ENCODE data around the gene CLECL1. TPM values are rescaled to one million over a fixed set of nuclear protein-coding genes. Genes with fewer than 3 reads are reported as not detected.
"Not testable (repeated sequence)": the region's sequence is repeated elsewhere in the genome, so short reads cannot be mapped to it uniquely, and the experiment has no call there.

Gene CLECL1
- total RNA-seq, 1 donor from 2014 or later = not detected

DNA sequence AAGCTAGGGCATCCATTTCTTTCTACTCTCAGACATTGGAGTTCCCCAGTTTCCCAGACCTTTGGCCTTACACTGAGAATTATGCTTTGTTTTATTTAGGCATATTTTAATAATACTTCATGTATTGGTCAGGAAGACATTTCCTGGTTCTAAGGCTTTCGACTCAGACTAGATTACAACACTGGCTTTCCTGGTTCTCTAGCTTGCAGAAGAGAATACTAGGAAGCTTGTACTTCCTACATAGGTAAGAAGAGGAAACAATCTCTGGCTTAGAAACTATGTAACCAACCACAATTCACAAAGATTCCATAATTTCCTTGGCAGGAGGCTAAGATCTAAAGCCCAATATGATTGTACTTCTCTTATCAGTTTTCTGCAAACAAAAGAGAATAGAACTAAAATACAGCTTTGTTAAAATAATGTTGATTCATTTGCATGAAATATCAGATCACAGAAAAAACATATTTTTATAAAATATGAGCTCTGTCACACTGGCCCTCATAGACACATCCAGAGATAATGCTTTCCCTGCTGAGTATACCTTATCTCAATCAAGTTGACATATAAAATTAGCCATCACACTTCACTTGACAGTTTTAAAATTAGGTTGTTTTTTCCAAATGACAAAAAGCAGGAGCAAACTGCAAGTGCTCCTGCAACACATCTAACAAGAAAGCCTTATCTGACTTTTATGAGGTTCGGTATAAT lies 32.8 kb downstream of the CLECL1 start:
- no peaks in the 10 kb centered on the region for H3K9me3 ChIP-seq
- H3K27me3 ChIP-seq = no peaks in the 10 kb centered on the region
- H3K36me3 ChIP-seq = peaks cover 0 to 7% of the 10 kb centered on the region in 2 donors
- intact Hi-C loops (cut with DNase I) = no loop called here
- H3K4me3 ChIP-seq = no peak overlapping the region
- DNase-seq (ENCODE audit: extremely low spot score in 2 of 2) = no peak
- H3K4me1 ChIP-seq = peaks cover 9% of the 10 kb centered on the region
- no peak overlapping the region for H3K27ac ChIP-seq
- TF ChIP-seq, protein P1, sequence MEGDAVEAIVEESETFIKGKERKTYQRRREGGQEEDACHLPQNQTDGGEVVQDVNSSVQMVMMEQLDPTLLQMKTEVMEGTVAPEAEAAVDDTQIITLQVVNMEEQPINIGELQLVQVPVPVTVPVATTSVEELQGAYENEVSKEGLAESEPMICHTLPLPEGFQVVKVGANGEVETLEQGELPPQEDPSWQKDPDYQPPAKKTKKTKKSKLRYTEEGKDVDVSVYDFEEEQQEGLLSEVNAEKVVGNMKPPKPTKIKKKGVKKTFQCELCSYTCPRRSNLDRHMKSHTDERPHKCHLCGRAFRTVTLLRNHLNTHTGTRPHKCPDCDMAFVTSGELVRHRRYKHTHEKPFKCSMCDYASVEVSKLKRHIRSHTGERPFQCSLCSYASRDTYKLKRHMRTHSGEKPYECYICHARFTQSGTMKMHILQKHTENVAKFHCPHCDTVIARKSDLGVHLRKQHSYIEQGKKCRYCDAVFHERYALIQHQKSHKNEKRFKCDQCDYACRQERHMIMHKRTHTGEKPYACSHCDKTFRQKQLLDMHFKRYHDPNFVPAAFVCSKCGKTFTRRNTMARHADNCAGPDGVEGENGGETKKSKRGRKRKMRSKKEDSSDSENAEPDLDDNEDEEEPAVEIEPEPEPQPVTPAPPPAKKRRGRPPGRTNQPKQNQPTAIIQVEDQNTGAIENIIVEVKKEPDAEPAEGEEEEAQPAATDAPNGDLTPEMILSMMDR (IDR thresholded peaks at IDR 0.05) = no peak
- peak in 1 of 2 donors; percentile 53 for TF ChIP-seq POLR2AphosphoS5 (IDR thresholded peaks at IDR 0.05; ENCODE audit: insufficient read depth in 1 of 2, low read depth in 1 of 2)

DNA sequence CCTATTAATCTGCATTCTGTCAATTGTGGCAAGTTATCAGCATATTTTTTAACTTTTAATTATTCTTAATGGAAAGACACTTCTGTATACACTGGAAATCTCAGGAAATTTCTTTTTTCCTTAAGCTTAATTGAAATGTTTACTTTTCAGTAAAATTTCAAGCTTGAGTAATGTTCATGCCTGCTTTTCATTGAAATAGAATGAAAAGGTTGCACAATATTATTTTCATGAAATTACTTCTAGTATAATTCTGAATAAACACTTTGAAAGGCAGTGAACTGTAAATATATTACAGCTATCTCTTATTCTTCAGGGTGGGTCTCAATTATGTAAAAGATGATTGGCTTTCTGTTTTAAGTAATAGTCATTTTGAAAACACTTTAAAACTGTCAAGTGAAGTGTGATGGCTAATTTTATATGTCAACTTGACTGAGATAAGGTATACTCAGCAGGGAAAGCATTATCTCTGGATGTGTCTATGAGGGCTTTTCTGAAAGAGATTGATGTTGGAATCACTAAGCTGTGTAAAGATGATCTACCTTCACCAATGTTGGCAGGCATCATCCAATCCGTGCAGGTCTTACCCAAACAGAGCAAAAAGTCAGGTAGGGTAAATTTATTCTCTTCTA lies 33.5 kb downstream of the CLECL1 start:
- Histone ChIP-seq H3K36me3 (peaks cover 0 to 14% of the 10 kb centered on the region in 2 donors), H3K9me3 (no peaks in the 10 kb centered on the region), H3K4me1 (peaks cover 9% of the 10 kb centered on the region), H3K27ac (no peak overlapping the region), H3K27me3 (no peaks in the 10 kb centered on the region), H3K4me3 (no peak overlapping the region)
- no peak for DNase-seq (ENCODE audit: extremely low spot score in 2 of 2)
- TF ChIP-seq, protein P1 (IDR thresholded peaks at IDR 0.05) = no peak
- no peak for TF ChIP-seq POLR2AphosphoS5 (IDR thresholded peaks at IDR 0.05; ENCODE audit: insufficient read depth in 1 of 2, low read depth in 1 of 2)
- no peak for TF ChIP-seq POLR2A (IDR thresholded peaks at IDR 0.05)
- intact Hi-C loops (cut with DNase I) = no loop called here

DNA sequence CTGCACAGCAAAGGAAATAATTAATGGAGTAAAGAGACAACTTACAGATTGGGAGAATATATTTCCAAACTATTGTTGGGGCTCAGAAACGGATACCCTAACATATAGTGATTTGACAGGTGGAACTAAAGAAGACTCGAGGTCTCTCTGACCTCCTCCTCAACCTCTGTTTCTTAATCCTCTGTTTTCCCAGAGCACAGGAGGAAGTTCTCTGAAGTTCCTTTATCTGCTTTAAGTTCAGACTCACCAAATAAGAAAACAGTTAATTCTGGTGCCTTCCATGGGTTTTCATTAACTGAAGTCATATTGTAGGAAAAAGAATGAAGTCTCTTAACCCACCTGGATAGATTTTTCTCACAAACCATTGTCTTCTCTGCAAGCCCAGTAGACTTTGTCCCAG lies 34.2 kb downstream of the CLECL1 start:
- H3K9me3 ChIP-seq = no peaks in the 10 kb centered on the region
- no peak for TF ChIP-seq POLR2A (IDR thresholded peaks at IDR 0.05)
- TF ChIP-seq, protein P1 (IDR thresholded peaks at IDR 0.05) = no peak
- no peak for TF ChIP-seq POLR2AphosphoS5 (IDR thresholded peaks at IDR 0.05; ENCODE audit: insufficient read depth in 1 of 2, low read depth in 1 of 2)
- no peak for DNase-seq (ENCODE audit: extremely low spot score in 2 of 2)
- H3K4me1 ChIP-seq = peaks cover 9% of the 10 kb centered on the region
- peaks cover 0 to 16% of the 10 kb centered on the region in 2 donors for H3K36me3 ChIP-seq
- intact Hi-C loops (cut with DNase I) = no loop called here
- no peak overlapping the region for H3K4me3 ChIP-seq
- no peaks in the 10 kb centered on the region for H3K27me3 ChIP-seq
- H3K27ac ChIP-seq = no peak overlapping the region

DNA sequence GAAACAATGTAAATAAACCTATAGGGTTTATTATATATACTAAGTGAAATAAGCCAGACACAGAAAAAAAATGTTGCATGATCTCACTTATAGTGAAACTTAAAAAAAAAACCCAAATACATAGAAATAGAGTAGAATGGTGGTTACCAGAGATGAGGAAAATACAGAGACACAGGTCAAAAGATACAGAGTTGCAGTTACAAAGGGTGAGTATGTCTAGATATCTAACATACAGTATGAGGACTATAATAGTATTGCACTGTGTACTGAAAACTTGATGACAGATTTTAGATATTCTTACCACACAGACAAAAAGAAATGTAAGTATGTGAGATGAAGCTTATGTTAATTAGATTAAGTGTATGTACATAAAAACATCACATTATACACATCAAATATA lies 35.3 kb downstream of the CLECL1 start:
- Histone ChIP-seq H3K36me3 (peaks cover 0 to 21% of the 10 kb centered on the region in 2 donors), H3K4me1 (peaks cover 9% of the 10 kb centered on the region), H3K27me3 (no peaks in the 10 kb centered on the region), H3K4me3 (no peak overlapping the region), H3K27ac (no peak overlapping the region), H3K9me3 (no peaks in the 10 kb centered on the region)
- intact Hi-C loops (cut with DNase I) = no loop called here
- TF ChIP-seq POLR2A (IDR thresholded peaks at IDR 0.05) = no peak
- no peak for TF ChIP-seq POLR2AphosphoS5 (IDR thresholded peaks at IDR 0.05; ENCODE audit: insufficient read depth in 1 of 2, low read depth in 1 of 2)
- TF ChIP-seq, protein P1 (IDR thresholded peaks at IDR 0.05) = no peak
- DNase-seq (ENCODE audit: extremely low spot score in 2 of 2) = no peak

DNA sequence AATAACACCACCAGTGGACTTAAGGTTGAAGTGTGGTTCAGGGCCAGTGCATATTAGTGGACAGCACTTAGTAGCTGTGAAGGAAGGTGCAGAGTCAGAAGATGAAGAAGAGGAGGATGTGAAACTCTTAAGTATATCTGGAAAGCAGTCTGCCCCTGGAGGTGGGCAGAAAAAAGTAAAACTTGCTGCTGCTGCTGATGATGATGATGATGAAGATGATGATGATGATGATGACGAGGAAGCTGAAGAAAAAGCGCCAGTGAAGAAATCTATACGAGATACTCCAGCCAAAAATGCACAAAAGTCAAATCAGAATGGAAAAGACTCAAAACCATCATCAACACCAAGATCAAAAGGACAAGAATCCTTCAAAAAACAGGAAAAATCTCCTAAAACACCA lies 37.2 kb downstream of the CLECL1 start:
- intact Hi-C loops (cut with DNase I); H3K27me3 ChIP-seq: not testable (repeated sequence)

DNA sequence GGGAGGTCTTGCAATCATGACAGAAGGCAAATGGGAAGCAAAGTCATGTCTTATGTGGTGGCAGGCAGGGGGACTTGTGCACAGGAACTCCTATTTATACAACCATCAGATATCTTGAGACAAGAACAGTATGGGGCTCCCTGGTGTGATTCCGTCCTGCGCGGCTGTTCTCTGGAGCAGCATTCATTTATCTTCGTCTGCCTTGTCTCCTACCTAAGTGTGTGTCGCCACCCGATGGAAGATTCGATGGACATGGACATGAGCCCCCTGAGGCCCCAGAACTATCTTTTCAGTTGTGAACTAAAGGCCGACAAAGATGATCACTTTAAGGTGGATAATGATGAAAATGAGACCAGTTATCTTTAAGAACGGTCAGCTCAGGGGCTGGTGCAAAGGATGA lies 37.7 kb downstream of the CLECL1 start:
- H3K4me1 ChIP-seq; H3K27me3 ChIP-seq; intact Hi-C loops (cut with DNase I); H3K27ac ChIP-seq; H3K9me3 ChIP-seq; DNase-seq (ENCODE audit: extremely low spot score in 2 of 2); H3K4me3 ChIP-seq: not testable (repeated sequence)
- H3K36me3 ChIP-seq = peaks cover 0 to 31% of the 10 kb centered on the region in 2 donors

More for the DNA sequence above, 37.2 kb downstream of the CLECL1 start:
- not testable (repeated sequence) for H3K9me3 ChIP-seq; H3K4me1 ChIP-seq; H3K4me3 ChIP-seq; H3K27ac ChIP-seq; DNase-seq (ENCODE audit: extremely low spot score in 2 of 2)
- peaks cover 0 to 31% of the 10 kb centered on the region in 2 donors for H3K36me3 ChIP-seq

Measured in vagina (tissue), 2 donors.